K562 (cell line): ENCODE measurements around the gene HOXC12. TPM values are rescaled to one million over a fixed set of nuclear protein-coding genes. Genes with fewer than 3 reads are reported as not detected.

Source experiments
- ATAC-seq: fragments of 200-7000 bp; cut with Tn5 transposase; 3 replicates; pipeline ENCODE4 v1.9.1; 2020; ENCODE audit warnings: moderate library complexity
- BruUV-seq: library from RNA; stranded (reverse); fragments of 400-500 nt; replicated peaks from 2 replicates; lab custom pipeline; 2021; lab: Mats Ljungman, UMichigan
- CTCF ChIA-PET: fragments of 300-600 bp; formaldehyde crosslinking; extraction: SDS; loops from one replicate; lab custom pipeline; 2021; ENCODE audit warnings: low intra/inter-chr PET ratio; lab: Yijun Ruan, JAX
- POLR2A ChIA-PET: fragments of 300-600, 350-650 bp; sonication (Branson Sonifier 250); formaldehyde crosslinking; extraction: SDS; loops from one replicate; lab custom pipeline; 2021; ENCODE audit warnings: antibody characterized with exemption, inconsistent platforms; lab: Yijun Ruan, JAX
- DNase-seq, 4 experiments: peaks; one replicate each; pipeline versions ENCODE4 v3.0.0 to v3.0.0-alpha.2; 2011 to 2018; ENCODE audit warnings: low spot score in 3 of 4, mixed read lengths in 3 of 4; ENCODE audit errors: extremely low read depth in 1 of 4
- FAIRE-seq: peaks from 2 replicates; lab custom pipeline; 2011; peaks lifted over from hg19 to GRCh38; lab: Jason Lieb, UNC
- H2AFZ ChIP-seq: 2 replicates; pipeline ENCODE4 v1.6.0; 2011; ENCODE audit warnings: low read depth, low read length, control low read depth, inconsistent platforms
- H3K27ac ChIP-seq: fragments of 200-600 bp; 3 replicates; pipeline ENCODE4 v1.8.0; 2011; ENCODE audit warnings: low read depth, mild to moderate bottlenecking, control low read depth, inconsistent platforms, low read length, moderate library complexity, mixed read lengths; ENCODE audit errors: extremely low read depth
- H3K27me3 ChIP-seq, 2 experiments: fragments of 300-600 bp in 1 of 2; 2 replicates in 1 of 2; 3 replicates in 1 of 2; pipeline versions ENCODE4 v1.6.0 to v1.8.0; 2011; ENCODE audit warnings: inconsistent platforms in 2 of 2, low read length in 2 of 2, mild to moderate bottlenecking in 1 of 2, mixed read lengths in 1 of 2, moderate library complexity in 1 of 2; ENCODE audit not compliant: control insufficient read depth in 2 of 2, insufficient read depth in 2 of 2
- H3K36me3 ChIP-seq: fragments of 300-600 bp; 3 replicates; pipeline ENCODE4 v1.8.0; 2011; ENCODE audit warnings: mild to moderate bottlenecking, low read length, inconsistent platforms; ENCODE audit not compliant: control insufficient read depth, insufficient read depth
- H3K4me1 ChIP-seq, 2 experiments: fragments of 200-600 bp in 1 of 2; replicated peaks in 1 of 2; 2 replicates in 1 of 2; 3 replicates in 1 of 2; pipeline versions ENCODE4 v1.5.1 to v1.8.0; 2011; ENCODE audit warnings: inconsistent platforms in 2 of 2, low read length in 2 of 2, mild to moderate bottlenecking in 1 of 2, mixed read lengths in 1 of 2, moderate library complexity in 1 of 2; ENCODE audit not compliant: control insufficient read depth in 2 of 2, insufficient read depth in 2 of 2
- H3K4me2 ChIP-seq: 2 replicates; pipeline ENCODE4 v1.6.1; 2011; ENCODE audit warnings: low read length, control low read depth, inconsistent platforms, mixed read lengths; ENCODE audit not compliant: insufficient read depth
- H3K4me3 ChIP-seq: fragments of 200-600 bp; sonication (generic), shearing (Covaris generic); 2 replicates; pipeline ENCODE4 v1.5.1; 2016; ENCODE audit warnings: control low read depth, inconsistent platforms
- H3K79me2 ChIP-seq: fragments of 200-600 bp; 3 replicates; pipeline ENCODE4 v1.8.0; 2011; ENCODE audit warnings: low read length, inconsistent platforms; ENCODE audit not compliant: control insufficient read depth, insufficient read depth
- H3K9ac ChIP-seq, 2 experiments: 2 replicates each; pipeline versions ENCODE4 v1.6.0 to v1.6.1; 2011; ENCODE audit warnings: low read depth in 2 of 2, low read length in 2 of 2, control low read depth in 1 of 2, inconsistent platforms in 1 of 2, mild to moderate bottlenecking in 1 of 2, mixed read lengths in 1 of 2; ENCODE audit not compliant: insufficient read depth in 1 of 2
- H3K9me1 ChIP-seq: one replicate; pipeline ENCODE4 v1.6.0; 2011; ENCODE audit warnings: inconsistent platforms, mild to moderate bottlenecking, low read length, moderate library complexity; ENCODE audit not compliant: control insufficient read depth, insufficient read depth
- H3K9me3 ChIP-seq: replicated peaks from 2 replicates; pipeline ENCODE4 v1.5.1; 2011; ENCODE audit warnings: low read depth, low read length, inconsistent platforms; ENCODE audit not compliant: control insufficient read depth, insufficient read depth
- H4K20me1 ChIP-seq: replicated peaks from 2 replicates; pipeline ENCODE4 v1.6.1; 2011; ENCODE audit warnings: low read length, inconsistent platforms, mixed read lengths; ENCODE audit not compliant: control insufficient read depth, insufficient read depth
- FOXA3 ChIP-seq, 2 experiments: fragments of 450-650 bp in 1 of 2; sonication (generic) in 1 of 2; formaldehyde crosslinking; IDR thresholded peaks in 1 of 2; conservative IDR thresholded peaks in 1 of 2; 2 replicates each; pipeline versions ENCODE4 v1.4.0 to v1.8.0; 2020 to 2022; ENCODE audit warnings: mild to moderate bottlenecking in 2 of 2, missing genetic modification reagents in 1 of 2
- NCOA6 ChIP-seq: fragments of 450-650 bp; IDR thresholded peaks from 2 replicates; pipeline ENCODE4 v1.6.1; 2017; ENCODE audit warnings: mild to moderate bottlenecking
- TOE1 ChIP-seq, 2 experiments: fragments of 450-650 bp in 1 of 2; sonication (generic) in 1 of 2; formaldehyde crosslinking in 1 of 2; IDR thresholded peaks; 2 replicates each; pipeline versions ENCODE4 v1.7.1 to v1.8.0; 2016 to 2022; ENCODE audit warnings: borderline replicate concordance in 2 of 2, mild to moderate bottlenecking in 2 of 2, antibody characterized with exemption in 1 of 2, inconsistent platforms in 1 of 2, low read depth in 1 of 2, missing genetic modification reagents in 1 of 2, moderate library complexity in 1 of 2
- ZNF311 ChIP-seq: fragments of 250-450 bp; sonication (Bioruptor Pico); IDR thresholded peaks from 2 replicates; pipeline ENCODE4 v1.4.0; 2020; ENCODE audit warnings: mild to moderate bottlenecking, moderate library complexity
- ZNF830 ChIP-seq: fragments of 250-450 bp; sonication (Bioruptor Pico); IDR thresholded peaks from 2 replicates; pipeline ENCODE4 v1.5.0; 2021; ENCODE audit warnings: mild to moderate bottlenecking
- WGBS: fragments of 100-300 bp; shearing (Covaris generic); methylation state at CpG from one replicate; pipeline ENCODE4 v1.1.6; 2016; ENCODE audit warnings: low coverage, mixed read lengths; ENCODE audit not compliant: insufficient coverage; ENCODE audit errors: missing lambda C conversion rate; 5-methylcytosine and 5-hydroxymethylcytosine counted together
- in situ Hi-C: fragments of 300-500 bp; cut with MboI; formaldehyde crosslinking; loops from 4 replicates; pipeline ENCODE4 v1.15.0; 2018; ENCODE audit warnings: inconsistent platforms, mixed read lengths
- intact Hi-C: fragments of 100-400 bp; cut with micrococcal nuclease; formaldehyde crosslinking; loops from 2 replicates; pipeline ENCODE4 v1.14.2; 2022
- polyA plus RNA-seq, 8 experiments: library from polyadenylated mRNA; depleted of rRNA in 4 of 8; stranded (reverse) in 5 of 8; unstranded in 3 of 8; fragments of >200 nt; fragmentation: Nextera tagmentation in 2 of 8; fragmentation: Illumina TruSeq in 1 of 8; extraction: Ambion mirVana in 2 of 8; extraction: Trizol in 1 of 8; gene quantifications; 2 replicates each; pipeline versions ENCODE4 v1.2.1 to v1.2.3, GENCODE V29; 2011 to 2014; ENCODE audit warnings: inconsistent platforms in 1 of 8, missing spikeins in 1 of 8
- total RNA-seq, 7 experiments: library from RNA; depleted of rRNA in 6 of 7; stranded (reverse); fragments of >200 nt in 6 of 7; fragmentation: Illumina TruSeq in 2 of 7; extraction: Trizol in 2 of 7; gene quantifications; 2 replicates each; pipeline versions ENCODE4 v1.2.1 to v1.2.3, GENCODE V29; 2011 to 2021; ENCODE audit warnings: low replicate concordance in 1 of 7
- TF ChIP-seq, protein P1 (sequence below): sonication (generic); formaldehyde crosslinking; IDR thresholded peaks from 2 replicates; pipeline ENCODE4 v1.8.0; 2022; ENCODE audit warnings: missing genetic modification reagents, mild to moderate bottlenecking, borderline replicate concordance
- TF ChIP-seq, protein P2 (sequence below): fragments of 200-800 bp; sonication (Bioruptor generic); IDR thresholded peaks from 2 replicates; pipeline ENCODE4 v1.6.1; 2016; ENCODE audit warnings: missing genetic modification characterization, missing compliant biosample characterization
- TF ChIP-seq, protein P3 (sequence below), 2 experiments: IDR thresholded peaks; 2 replicates each; pipeline ENCODE4 v1.6.1; 2012; ENCODE audit warnings: improper control_type of control experiment in 2 of 2, low read depth in 2 of 2, low read length in 2 of 2, borderline replicate concordance in 1 of 2
- TF ChIP-seq, protein P4 (sequence below): sonication (generic); formaldehyde crosslinking; IDR thresholded peaks from 2 replicates; pipeline ENCODE4 v1.9.0; 2022; ENCODE audit warnings: mild to moderate bottlenecking, missing genetic modification reagents

The HOXC12 gene
- total and polyA plus RNA-seq, 9 of the 15 experiments (the other 6 are each of a cell fraction or from before 2014, with no cell fraction given): 0.04 to 0.36 (median 0.11) TPM; not detected in 1

DNA sequence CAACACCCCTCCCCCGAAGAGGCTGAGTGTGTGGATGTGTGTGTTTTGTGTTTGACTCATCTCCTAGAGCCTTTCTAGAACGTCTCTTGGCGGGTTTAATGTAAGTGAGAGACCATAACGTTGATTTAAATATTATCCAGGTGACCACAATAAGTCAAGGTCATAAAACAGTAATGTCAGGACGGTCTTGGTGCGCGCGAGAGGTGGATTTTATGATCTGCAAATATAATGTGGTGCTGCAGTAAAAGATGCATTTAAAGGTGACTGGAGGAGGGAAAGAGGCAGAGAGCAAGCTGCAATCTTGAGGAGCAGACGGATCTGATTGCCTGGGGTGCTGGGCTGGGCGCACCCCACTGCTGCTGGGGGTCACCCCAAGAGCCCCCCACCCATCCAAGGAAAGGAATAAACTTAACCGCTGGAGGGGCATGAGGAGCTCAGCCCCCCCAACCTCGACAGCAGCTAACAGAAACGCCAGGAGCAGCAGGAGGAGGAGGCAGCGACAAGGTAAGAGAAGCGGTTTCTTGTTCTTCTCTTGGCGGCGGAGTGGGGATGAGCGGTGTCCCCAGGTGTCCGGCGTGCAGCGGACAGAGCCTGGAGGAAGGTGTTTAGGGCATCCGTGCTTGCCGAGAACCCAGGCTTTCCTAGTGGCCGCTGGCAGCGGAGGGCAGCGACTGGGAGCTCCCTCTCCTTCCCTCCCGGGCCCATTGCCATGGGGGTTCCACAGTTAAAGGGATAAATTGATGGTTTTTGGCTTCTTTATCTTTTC is 35.8 kb downstream of the HOXC12 start:
- WGBS: 31% methylated on average over 23 of the region's 27 CpGs
- BruUV-seq: no TSS peak
- Histone ChIP-seq H3K27me3 (peaks cover 0 to 10% of the 10 kb centered on the region in 2 experiments; a peak in 2 of 5 replicates), H3K9me3 (no peaks in the 10 kb centered on the region), H3K4me3 (no peak overlapping the region), H2AFZ (no peak overlapping the region), H3K27ac (no peak overlapping the region), H3K4me2 (0 out of 2 replicates have a peak overlapping the region, but pooled peaks have one; percentile 9), H3K79me2 (peaks cover 7% of the 10 kb centered on the region; the same call in 1 of the 3 replicates), H3K9ac (peak overlapping the region in 1 of 2 experiments; percentile 63; a peak in 2 of 4 replicates), H3K4me1 (peaks cover 43 to 51% of the 10 kb centered on the region in 2 experiments), H4K20me1 (no peaks in the 10 kb centered on the region), H3K36me3 (no peaks in the 10 kb centered on the region), H3K9me1 (no peaks in the 10 kb centered on the region)
- in situ Hi-C loops: no loop called here
- DNase-seq (no peak), ATAC-seq (no peak), FAIRE-seq (peak; percentile 35)
- POLR2A ChIA-PET: interaction anchor here (0.6 to 2.9 kb wide), 7 partner anchors 9 to 211 kb away, joined by 3 to 20 read pairs (median 5); partner anchors contain the start of gene HOXC9
- CTCF ChIA-PET: interaction anchor here (1.3 kb wide), 1 partner anchor 211 kb away, joined by 3 read pairs; no protein-coding TSS in a partner anchor
- intact Hi-C loops: no loop called here
- TF ChIP-seq, protein P1, sequence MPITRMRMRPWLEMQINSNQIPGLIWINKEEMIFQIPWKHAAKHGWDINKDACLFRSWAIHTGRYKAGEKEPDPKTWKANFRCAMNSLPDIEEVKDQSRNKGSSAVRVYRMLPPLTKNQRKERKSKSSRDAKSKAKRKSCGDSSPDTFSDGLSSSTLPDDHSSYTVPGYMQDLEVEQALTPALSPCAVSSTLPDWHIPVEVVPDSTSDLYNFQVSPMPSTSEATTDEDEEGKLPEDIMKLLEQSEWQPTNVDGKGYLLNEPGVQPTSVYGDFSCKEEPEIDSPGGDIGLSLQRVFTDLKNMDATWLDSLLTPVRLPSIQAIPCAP (CRISPR knock-in tag): no peak
- TF ChIP-seq, protein P2, sequence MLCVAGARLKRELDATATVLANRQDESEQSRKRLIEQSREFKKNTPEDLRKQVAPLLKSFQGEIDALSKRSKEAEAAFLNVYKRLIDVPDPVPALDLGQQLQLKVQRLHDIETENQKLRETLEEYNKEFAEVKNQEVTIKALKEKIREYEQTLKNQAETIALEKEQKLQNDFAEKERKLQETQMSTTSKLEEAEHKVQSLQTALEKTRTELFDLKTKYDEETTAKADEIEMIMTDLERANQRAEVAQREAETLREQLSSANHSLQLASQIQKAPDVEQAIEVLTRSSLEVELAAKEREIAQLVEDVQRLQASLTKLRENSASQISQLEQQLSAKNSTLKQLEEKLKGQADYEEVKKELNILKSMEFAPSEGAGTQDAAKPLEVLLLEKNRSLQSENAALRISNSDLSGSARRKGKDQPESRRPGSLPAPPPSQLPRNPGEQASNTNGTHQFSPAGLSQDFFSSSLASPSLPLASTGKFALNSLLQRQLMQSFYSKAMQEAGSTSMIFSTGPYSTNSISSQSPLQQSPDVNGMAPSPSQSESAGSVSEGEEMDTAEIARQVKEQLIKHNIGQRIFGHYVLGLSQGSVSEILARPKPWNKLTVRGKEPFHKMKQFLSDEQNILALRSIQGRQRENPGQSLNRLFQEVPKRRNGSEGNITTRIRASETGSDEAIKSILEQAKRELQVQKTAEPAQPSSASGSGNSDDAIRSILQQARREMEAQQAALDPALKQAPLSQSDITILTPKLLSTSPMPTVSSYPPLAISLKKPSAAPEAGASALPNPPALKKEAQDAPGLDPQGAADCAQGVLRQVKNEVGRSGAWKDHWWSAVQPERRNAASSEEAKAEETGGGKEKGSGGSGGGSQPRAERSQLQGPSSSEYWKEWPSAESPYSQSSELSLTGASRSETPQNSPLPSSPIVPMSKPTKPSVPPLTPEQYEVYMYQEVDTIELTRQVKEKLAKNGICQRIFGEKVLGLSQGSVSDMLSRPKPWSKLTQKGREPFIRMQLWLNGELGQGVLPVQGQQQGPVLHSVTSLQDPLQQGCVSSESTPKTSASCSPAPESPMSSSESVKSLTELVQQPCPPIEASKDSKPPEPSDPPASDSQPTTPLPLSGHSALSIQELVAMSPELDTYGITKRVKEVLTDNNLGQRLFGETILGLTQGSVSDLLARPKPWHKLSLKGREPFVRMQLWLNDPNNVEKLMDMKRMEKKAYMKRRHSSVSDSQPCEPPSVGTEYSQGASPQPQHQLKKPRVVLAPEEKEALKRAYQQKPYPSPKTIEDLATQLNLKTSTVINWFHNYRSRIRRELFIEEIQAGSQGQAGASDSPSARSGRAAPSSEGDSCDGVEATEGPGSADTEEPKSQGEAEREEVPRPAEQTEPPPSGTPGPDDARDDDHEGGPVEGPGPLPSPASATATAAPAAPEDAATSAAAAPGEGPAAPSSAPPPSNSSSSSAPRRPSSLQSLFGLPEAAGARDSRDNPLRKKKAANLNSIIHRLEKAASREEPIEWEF: no peak
- TF ChIP-seq, protein P3, sequence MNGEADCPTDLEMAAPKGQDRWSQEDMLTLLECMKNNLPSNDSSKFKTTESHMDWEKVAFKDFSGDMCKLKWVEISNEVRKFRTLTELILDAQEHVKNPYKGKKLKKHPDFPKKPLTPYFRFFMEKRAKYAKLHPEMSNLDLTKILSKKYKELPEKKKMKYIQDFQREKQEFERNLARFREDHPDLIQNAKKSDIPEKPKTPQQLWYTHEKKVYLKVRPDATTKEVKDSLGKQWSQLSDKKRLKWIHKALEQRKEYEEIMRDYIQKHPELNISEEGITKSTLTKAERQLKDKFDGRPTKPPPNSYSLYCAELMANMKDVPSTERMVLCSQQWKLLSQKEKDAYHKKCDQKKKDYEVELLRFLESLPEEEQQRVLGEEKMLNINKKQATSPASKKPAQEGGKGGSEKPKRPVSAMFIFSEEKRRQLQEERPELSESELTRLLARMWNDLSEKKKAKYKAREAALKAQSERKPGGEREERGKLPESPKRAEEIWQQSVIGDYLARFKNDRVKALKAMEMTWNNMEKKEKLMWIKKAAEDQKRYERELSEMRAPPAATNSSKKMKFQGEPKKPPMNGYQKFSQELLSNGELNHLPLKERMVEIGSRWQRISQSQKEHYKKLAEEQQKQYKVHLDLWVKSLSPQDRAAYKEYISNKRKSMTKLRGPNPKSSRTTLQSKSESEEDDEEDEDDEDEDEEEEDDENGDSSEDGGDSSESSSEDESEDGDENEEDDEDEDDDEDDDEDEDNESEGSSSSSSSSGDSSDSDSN (IDR thresholded peaks at IDR 0.05; ENCODE audit: borderline replicate concordance in 1 of 2, low read depth in 2 of 2, low read length in 2 of 2): no peak
- TF ChIP-seq FOXA3 (CRISPR knock-in tag; conservative IDR thresholded peaks at IDR 0.05 in 1 of 2, IDR thresholded peaks at IDR 0.05 in 1 of 2) (no peak), ZNF830 (no peak), NCOA6 (no peak), ZNF311 (CRISPR knock-in tag) (no peak), TOE1 (IDR thresholded peaks at IDR 0.05; ENCODE audit: borderline replicate concordance) (no peak), TOE1 (CRISPR knock-in tag; IDR thresholded peaks at IDR 0.05; ENCODE audit: borderline replicate concordance, low read depth) (no peak)
- TF ChIP-seq, protein P4, sequence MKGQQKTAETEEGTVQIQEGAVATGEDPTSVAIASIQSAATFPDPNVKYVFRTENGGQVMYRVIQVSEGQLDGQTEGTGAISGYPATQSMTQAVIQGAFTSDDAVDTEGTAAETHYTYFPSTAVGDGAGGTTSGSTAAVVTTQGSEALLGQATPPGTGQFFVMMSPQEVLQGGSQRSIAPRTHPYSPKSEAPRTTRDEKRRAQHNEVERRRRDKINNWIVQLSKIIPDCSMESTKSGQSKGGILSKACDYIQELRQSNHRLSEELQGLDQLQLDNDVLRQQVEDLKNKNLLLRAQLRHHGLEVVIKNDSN (CRISPR knock-in tag): no peak
